ENCODE measurements around the gene ZNF771. TPM values are rescaled to one million over a fixed set of nuclear protein-coding genes. Genes with fewer than 3 reads are reported as not detected.
"Not testable (repeated sequence)": the region's sequence is repeated elsewhere in the genome, so short reads cannot be mapped to it uniquely, and the experiment has no call there.

Gene ZNF771
- total RNA-seq, 1 donor = 9.5 TPM

DNA sequence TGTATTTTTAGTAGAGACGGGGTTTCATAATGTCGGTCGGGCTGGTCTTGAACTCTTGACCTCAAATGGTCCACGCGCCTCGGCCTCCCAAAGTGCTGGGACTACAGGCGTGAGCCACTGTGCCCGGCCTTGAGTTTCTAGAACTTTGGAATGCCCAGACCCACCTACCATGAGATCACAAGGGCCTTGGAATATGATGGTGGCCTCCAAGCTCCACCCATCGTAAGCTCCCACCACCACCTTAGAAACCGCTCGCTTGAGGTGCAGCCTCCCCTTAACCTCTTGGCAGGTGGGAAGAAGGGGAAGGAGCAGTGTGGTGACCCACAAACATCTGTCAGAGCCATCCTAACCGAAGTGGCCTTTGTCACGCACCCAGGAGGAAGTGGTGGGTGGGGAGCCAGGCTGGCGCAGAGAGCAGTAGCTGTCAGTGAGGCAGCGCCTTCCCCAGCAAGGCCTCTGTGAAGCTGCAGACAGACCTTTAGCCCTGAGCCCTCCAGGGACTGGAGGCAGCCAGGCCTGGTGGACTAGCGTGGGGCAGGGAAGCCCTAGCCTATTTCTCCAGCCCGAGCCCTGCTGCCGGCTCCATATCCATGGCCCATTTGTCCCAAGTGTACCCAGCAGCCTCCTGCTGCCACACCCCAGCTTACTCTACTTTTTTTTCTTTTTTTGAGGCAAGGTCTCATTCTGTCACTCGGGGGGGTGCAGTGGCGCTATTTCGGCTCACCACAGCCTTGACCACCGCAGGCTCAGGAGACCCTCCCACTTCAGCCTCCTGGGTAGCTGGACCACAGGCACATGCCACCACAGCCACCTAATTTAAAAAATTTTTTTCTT is 51.4 kb downstream of the ZNF771 start:
- H3K4me3 ChIP-seq (ENCODE audit: low read depth, low read length) = no peak overlapping the region
- no peak for TF ChIP-seq CTCF (IDR thresholded peaks at IDR 0.05; ENCODE audit: insufficient read depth, low read depth, low read length)
- no peak for DNase-seq (ENCODE audit: low read depth)

GRCh38 chr16:30459456-30459855 is 52.0 kb downstream of the ZNF771 start:
- H3K4me3 ChIP-seq (ENCODE audit: low read depth, low read length) = no peak overlapping the region
- TF ChIP-seq CTCF (IDR thresholded peaks at IDR 0.05; ENCODE audit: insufficient read depth, low read depth, low read length) = no peak
- no peak for DNase-seq (ENCODE audit: low read depth)

- DNase-seq (ENCODE audit: low read depth); H3K4me3 ChIP-seq (ENCODE audit: low read depth, low read length): not testable (repeated sequence)
Observed at GRCh38 chr16:30461426-30461825, 54.0 kb downstream of the ZNF771 start.

GRCh38 chr16:30464078-30464477 is 56.7 kb downstream of the ZNF771 start:
- DNase-seq (ENCODE audit: low read depth) = no peak
- no peak for TF ChIP-seq CTCF (IDR thresholded peaks at IDR 0.05; ENCODE audit: insufficient read depth, low read depth, low read length)
- H3K4me3 ChIP-seq (ENCODE audit: low read depth, low read length) = no peak overlapping the region

Small RNA genes within 50 kb of the gene (small RNA-seq; reads per million reads assigned to genes)
- gene RF00019 (not detected), gene RF00406 (7.4 reads per million, percentile 87 among the genes with 10 or more reads in this experiment)

Other genes starting within 250 kb of the ZNF771 start
- gene CORO1A, start 224.0 kb upstream of the ZNF771 start, total RNA-seq = 1.6 and 3.5 TPM in 2 replicates
- 46.6 and 140 TPM in 2 replicates for gene BOLA2B, start 213.9 kb upstream of the ZNF771 start, total RNA-seq
- 16.8 and 49.3 TPM in 2 replicates for gene SLX1A, start 213.7 kb upstream of the ZNF771 start, total RNA-seq
- gene SULT1A3, start 208.4 kb upstream of the ZNF771 start, total RNA-seq = 3.5 and 3.9 TPM in 2 replicates
- 0.97 TPM in 1 of 2 replicates, not detected in the other for gene NPIPB13, start 159.1 kb upstream of the ZNF771 start, total RNA-seq
- gene CD2BP2, start 52.3 kb upstream of the ZNF771 start, total RNA-seq = 35.1 and 40.6 TPM in 2 replicates
- 37.1 and 37.7 TPM in 2 replicates for gene TBC1D10B, start 37.1 kb upstream of the ZNF771 start, total RNA-seq
- not detected in 2 replicates for gene MYL11, start 32.8 kb upstream of the ZNF771 start, total RNA-seq
- gene SEPTIN1, start 25.0 kb upstream of the ZNF771 start, total RNA-seq = 0.43 TPM in 1 of 2 replicates, not detected in the other
- 10.4 and 12.6 TPM in 2 replicates for gene ZNF48, start 12.2 kb upstream of the ZNF771 start, total RNA-seq
- 12.9 and 18.6 TPM in 2 replicates for gene DCTPP1, start 22.4 kb downstream of the ZNF771 start, total RNA-seq
- gene SEPHS2, start 38.3 kb downstream of the ZNF771 start, total RNA-seq = 7.8 and 9.3 TPM in 2 replicates
- gene ITGAL, start 65.1 kb downstream of the ZNF771 start, total RNA-seq = not detected in 2 replicates
- gene ZNF768, start 119.0 kb downstream of the ZNF771 start, total RNA-seq = 19.0 and 22.0 TPM in 2 replicates
- gene ZNF747, start 127.3 kb downstream of the ZNF771 start, total RNA-seq = 11.7 and 12.6 TPM in 2 replicates
- gene ZNF764, start 150.8 kb downstream of the ZNF771 start, total RNA-seq = 4.3 and 6.1 TPM in 2 replicates
- gene ZNF688, start 164.1 kb downstream of the ZNF771 start, total RNA-seq = 6.5 and 12.9 TPM in 2 replicates
- 9.7 and 13.0 TPM in 2 replicates for gene ZNF785, start 178.1 kb downstream of the ZNF771 start, total RNA-seq
- 6.9 and 7.4 TPM in 2 replicates for gene ZNF689, start 202.8 kb downstream of the ZNF771 start, total RNA-seq
- 5.2 and 5.6 TPM in 2 replicates for gene PRR14, start 243.4 kb downstream of the ZNF771 start, total RNA-seq